Measurements from ENCODE around the gene IL7R.

Gene IL7R, protein sequence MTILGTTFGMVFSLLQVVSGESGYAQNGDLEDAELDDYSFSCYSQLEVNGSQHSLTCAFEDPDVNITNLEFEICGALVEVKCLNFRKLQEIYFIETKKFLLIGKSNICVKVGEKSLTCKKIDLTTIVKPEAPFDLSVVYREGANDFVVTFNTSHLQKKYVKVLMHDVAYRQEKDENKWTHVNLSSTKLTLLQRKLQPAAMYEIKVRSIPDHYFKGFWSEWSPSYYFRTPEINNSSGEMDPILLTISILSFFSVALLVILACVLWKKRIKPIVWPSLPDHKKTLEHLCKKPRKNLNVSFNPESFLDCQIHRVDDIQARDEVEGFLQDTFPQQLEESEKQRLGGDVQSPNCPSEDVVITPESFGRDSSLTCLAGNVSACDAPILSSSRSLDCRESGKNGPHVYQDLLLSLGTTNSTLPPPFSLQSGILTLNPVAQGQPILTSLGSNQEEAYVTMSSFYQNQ

DNA sequence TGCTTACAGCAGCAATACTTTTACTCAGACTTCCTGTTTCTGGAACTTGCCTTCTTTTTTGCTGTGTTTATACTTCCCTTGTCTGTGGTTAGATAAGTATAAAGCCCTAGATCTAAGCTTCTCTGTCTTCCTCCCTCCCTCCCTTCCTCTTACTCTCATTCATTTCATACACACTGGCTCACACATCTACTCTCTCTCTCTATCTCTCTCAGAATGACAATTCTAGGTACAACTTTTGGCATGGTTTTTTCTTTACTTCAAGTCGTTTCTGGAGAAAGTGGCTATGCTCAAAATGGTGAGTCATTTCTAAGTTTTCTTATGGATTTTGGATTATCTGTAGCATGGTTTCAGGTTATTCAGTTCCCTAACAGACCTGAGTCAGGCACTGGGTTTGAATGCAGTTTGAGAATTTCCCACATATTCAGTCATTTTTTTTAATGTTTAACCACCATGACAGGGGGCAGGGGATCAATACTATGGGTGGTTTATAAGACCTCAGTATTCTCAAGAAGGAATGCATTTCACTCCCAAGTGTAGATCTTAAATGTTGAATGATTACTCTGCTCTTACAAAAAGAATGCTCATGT lies at the start of gene IL7R:
TSS of gene IL7R (plus strand) at position 127 of the 587 bp plus-strand sequence. CDS start at position 214, 87 bp downstream.
- DNase-seq (ENCODE audit: insufficient read length, low spot score) = no peak
- peak; percentile 65 for FAIRE-seq
- no peak for TF ChIP-seq POLR2A (IDR thresholded peaks at IDR 0.05; ENCODE audit: low read depth, low read length)

DNA sequence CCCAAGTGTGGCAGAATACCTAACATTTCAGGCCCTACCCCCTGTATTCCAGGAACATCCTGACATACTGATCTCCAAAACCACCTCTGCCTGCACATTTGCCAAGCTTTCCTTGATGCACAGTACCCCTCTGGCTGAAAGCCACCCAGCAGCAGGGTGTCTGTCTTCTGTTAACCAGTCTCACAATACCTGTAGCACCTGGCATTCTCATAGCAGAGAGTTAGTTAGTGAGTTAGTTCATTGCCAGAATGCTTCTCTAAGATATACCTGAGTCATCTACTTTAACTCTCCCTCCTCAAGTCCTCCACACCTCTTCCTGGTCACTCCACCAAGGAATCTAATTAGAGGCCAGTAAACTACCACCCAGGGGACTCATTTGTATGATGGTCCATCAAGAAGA lies 46.1 kb upstream of the IL7R start:
- no peak for TF ChIP-seq POLR2A (IDR thresholded peaks at IDR 0.05; ENCODE audit: low read depth, low read length)
- DNase-seq (ENCODE audit: insufficient read length, low spot score) = no peak

DNA sequence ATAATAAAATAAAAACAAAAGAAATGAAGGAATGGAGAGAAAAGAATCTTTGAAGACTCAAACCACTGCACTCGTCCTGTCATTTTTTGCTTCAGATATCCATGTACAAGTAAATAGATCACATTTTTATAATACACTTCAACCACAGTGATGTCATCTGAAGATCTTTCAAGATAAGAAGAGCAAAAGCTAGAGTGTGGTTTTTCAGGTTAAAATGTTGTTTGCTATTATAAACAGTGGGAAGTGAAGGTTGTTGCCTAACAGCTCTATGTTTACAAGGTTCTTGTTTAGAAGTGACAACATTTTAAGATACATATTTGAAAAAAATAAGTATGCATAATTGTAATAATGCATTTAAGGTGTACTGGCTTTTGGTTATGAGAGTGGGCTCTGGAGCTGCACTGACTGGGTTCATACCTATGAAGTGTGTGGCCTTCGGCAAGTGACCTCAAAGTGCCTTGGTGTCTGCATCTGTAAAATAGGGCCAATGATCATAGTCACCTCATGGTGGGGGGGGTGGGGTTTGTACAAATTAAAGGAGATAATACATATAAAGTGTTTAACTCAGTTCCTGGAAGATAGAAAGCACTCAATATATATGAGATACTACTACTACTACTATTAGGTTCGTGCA lies 45.5 kb upstream of the IL7R start:
- DNase-seq (ENCODE audit: insufficient read length, low spot score) = no peak
- FAIRE-seq = no peak
- TF ChIP-seq POLR2A (IDR thresholded peaks at IDR 0.05; ENCODE audit: low read depth, low read length) = no peak

More for the DNA sequence above, 46.1 kb upstream of the IL7R start:
- no peak for FAIRE-seq

DNA sequence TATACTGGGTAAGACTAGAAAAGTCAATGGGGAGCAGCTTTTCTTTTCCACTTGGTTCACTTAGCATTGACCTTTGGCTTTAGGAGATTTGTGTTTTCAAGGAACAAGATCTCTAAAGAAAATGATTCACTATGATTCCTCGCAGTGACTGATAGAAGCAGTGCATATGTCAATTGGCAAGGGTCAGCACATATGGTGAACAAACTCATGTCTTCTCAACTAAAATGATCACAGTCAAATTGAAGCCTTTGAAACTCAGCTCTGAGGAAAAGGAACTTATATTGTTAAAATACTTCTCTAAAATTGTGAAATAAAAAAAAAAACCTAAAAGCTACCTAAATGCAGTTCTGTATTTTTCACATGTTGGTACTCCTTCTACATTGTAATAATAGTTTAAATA lies 43.2 kb upstream of the IL7R start:
- no peak for FAIRE-seq
- no peak for TF ChIP-seq POLR2A (IDR thresholded peaks at IDR 0.05; ENCODE audit: low read depth, low read length)
- no peak for DNase-seq (ENCODE audit: insufficient read length, low spot score)

DNA sequence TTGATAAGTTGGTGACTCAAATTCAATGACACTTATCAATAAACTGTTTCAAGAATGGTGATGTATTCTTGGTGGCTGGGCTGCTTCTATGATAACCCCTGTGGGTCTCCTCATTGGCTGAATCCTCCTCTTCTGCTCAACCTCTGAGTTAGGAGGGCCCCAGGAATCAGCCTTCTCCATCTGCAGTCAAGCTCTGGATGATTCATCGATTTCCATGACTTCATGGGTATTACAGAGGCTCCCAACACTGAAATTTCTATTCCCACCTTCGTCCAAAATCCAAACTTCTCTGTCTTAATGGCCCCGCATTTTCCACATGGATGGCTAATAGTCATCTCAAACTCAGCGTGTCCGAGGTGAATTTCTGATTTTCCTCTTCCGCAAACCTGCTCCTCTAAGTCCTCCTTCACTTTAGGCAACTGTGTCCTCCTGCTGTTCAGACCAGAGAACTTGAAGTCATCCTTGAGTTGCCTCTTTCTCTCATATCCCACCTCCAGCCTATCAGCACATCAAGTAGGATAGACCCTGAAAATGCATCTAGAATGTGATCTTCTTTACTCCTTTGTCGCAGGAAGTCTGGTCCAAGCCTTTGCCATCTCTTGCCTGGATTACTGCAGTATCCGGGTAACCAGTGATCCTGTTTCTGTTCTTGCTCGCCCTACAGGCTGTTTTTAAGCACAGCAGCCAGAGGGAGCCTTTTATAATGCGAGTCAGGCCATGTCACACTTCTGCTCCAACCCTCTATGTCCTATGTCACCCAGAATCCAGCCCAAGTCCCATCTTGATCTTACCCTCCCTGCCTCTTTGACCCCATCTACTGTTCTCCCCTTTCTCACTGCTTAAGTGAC lies 41.4 kb upstream of the IL7R start:
- DNase-seq (ENCODE audit: insufficient read length, low spot score) (no peak), FAIRE-seq (peak; percentile 78)
- no peak for TF ChIP-seq POLR2A (IDR thresholded peaks at IDR 0.05; ENCODE audit: low read depth, low read length)

DNA sequence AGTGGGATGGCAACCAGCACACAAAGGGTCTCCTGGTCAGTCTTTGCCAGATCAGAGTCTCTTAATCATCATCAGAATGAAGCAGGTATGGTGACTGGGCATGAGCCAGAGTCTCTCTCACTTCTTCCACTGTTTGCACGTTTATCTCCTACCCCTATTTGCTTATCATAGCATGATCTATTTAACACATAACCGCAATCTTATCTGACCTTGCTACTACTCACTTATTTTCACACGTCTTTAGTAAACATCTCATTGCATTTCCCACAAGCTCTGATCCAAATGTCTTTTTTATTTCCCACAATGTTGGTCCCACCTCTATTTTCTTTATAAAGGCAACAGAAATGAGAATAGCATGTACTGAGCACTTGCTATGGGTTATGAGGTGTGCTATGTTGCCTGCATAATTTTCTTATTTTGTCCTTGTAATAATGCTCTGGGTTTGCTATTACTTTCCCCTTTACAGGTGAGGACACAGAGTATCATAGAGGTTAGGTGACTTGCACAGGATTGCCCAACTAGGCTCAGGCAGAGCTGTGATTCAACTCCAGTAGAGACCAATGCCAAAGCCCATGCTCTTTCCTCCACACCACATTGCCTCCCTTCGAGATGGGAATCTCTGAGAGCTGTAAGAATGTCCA lies 39.7 kb upstream of the IL7R start:
- no peak for DNase-seq (ENCODE audit: insufficient read length, low spot score)
- TF ChIP-seq POLR2A (IDR thresholded peaks at IDR 0.05; ENCODE audit: low read depth, low read length) = no peak
- FAIRE-seq = peak; percentile 36

DNA sequence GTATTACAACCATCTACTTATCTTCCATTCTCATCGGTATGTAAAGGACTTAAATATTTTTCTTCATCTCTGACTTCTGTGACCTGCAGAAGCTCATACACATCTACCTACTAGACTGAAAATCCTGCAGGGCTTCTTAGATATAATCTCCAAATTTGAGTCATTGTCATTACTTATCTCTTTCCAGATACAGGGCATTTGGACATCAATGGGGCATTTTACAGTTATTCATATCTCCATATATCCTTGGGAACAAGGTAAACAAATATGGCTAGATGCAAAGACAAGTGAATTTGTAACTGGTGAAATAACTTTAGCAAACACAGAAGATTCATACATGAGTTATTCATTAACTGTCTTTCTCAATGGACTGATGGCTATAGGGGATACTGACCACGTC lies 37.7 kb upstream of the IL7R start:
- DNase-seq (ENCODE audit: insufficient read length, low spot score) (no peak), FAIRE-seq (no peak)
- TF ChIP-seq POLR2A (IDR thresholded peaks at IDR 0.05; ENCODE audit: low read depth, low read length) = no peak

DNA sequence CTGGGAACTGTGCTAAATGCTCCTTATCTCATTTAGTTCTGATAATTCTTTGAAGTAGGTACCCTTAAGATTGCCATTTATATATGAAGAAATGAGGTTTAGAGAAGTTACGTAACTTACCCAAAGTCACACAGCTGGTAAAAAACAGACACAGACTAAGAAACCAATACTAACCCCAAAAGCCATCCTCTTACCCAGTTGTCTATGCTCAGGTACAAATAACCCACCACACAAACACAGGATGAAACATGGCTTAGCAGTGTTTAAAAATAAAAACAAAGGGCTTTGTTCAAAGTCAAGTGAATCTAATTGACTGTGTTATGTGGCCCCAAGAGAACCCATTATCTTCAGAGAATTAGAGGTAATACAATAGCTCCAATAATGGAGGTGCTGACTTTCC lies 37.0 kb upstream of the IL7R start:
- TF ChIP-seq POLR2A (IDR thresholded peaks at IDR 0.05; ENCODE audit: low read depth, low read length) = no peak
- FAIRE-seq = no peak
- no peak for DNase-seq (ENCODE audit: insufficient read length, low spot score)

DNA sequence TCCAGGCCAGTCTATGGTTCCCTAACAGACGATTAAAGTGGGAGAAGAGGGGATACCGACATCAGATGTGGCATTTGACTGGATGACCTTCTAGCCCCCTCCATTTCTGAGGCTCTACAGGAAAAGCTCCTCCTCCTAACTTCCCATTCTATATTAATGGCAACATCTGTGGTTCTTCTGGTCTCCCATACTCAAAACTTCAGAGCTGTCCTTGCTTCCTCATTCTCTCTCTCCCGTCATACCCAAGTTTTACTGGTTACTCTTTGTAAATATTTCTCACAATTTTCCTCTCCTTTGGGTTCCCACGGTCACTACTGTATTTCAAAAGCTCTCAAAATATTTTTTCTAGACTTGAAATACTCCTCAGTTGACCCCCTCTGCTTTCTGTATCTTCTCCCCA lies 36.0 kb upstream of the IL7R start:
- TF ChIP-seq POLR2A (IDR thresholded peaks at IDR 0.05; ENCODE audit: low read depth, low read length) = no peak
- FAIRE-seq (no peak), DNase-seq (ENCODE audit: insufficient read length, low spot score) (no peak)

DNA sequence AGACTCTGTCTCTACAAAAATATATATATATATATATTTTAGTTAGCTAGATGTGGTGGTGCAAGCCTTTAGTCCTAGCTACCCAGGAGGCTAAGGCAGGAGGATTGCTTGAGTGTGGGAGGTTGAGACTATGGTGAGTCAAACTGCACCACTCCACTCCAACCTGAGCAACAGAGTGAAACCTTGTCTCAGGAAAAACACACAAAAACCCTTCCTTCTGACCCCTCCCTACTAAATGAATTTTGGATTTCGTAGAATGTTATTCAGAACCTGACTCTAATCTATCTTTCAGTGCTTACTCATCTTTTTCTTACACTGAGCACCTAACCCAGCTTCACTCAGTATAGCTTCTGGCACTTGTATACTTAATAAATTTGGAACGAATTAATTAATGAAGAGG lies 35.2 kb upstream of the IL7R start:
- DNase-seq (ENCODE audit: insufficient read length, low spot score) (no peak), FAIRE-seq (no peak)
- TF ChIP-seq POLR2A (IDR thresholded peaks at IDR 0.05; ENCODE audit: low read depth, low read length) = no peak

DNA sequence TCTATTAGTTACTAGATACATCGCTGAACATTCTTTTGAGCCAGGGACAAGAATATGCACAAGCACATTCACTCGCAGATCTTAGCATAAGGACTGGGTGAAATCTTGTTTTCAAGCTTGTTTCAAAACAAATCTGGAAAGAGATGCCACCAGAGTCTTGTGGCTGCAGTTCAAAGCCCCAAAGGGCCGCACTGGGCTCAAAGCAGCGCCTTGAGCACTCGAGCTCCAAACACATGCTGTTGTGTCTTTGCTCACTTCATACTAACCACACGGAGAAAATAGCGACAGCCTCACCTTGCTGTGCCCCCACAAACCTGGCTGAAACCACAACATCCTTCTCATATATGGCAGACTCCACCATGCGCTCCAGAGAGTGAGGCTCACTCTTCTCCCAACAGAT lies 34.2 kb upstream of the IL7R start:
- no peak for TF ChIP-seq POLR2A (IDR thresholded peaks at IDR 0.05; ENCODE audit: low read depth, low read length)
- DNase-seq (ENCODE audit: insufficient read length, low spot score) (no peak), FAIRE-seq (no peak)

DNA sequence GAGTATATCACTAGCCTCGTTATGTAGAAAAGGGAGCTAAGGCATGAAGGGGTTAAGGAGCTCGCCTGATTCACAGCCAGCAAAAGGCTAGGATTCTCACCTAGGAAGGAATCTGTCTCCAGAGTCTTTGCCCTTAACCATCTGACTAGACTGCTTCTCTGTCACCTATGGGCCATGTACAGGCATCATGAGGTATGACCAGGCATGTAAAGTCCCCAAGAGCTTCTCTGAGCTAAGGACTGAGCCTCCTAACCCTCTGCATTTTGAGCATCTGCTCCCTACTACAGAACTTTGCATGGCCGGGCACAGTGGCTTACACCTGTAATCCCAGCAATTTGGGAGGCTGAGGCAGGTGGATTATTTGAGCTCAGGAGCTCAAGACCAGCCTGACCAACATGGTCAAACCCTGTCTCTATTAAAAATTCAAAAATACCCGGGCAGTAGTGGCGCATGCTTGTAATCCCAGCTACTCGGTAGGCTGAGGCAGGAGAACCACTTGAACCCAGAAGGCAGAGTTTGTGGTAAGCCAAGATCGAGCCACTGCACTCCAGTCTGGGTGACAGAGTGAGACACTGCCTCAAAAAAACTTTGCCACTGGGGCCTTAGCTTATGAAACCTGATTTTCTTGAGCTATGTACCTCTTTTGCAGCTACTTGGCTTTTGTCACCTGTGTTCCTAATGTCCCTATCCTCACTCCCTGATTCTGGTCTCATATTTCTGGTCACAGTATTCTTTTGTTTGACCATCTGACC lies 33.2 kb upstream of the IL7R start:
- FAIRE-seq = no peak
- TF ChIP-seq POLR2A (IDR thresholded peaks at IDR 0.05; ENCODE audit: low read depth, low read length) = no peak
- no peak for DNase-seq (ENCODE audit: insufficient read length, low spot score)

DNA sequence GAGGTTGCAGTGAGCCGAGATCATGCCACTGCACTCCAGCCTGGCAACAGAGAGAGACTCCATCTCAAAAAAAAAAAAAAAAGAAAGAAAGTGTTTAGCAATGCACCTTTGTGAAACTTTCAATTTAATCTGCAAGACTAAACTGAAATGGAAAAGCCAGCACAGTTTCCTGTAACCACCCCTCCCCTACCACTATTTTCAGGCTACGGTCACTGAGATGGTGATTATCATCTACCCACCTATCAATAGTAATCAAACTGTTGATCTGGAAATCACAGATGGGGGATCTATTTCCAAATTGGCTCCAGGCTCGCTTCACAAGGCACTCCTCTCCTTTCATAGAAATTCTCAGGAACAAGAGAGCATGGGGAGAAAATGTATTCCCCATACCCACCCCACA lies 30.6 kb upstream of the IL7R start:
- no peak for TF ChIP-seq POLR2A (IDR thresholded peaks at IDR 0.05; ENCODE audit: low read depth, low read length)
- FAIRE-seq (no peak), DNase-seq (ENCODE audit: insufficient read length, low spot score) (no peak)
